Stimulated activated effector memory CD8-positive, alpha-beta T cell treated with anti-CD3 and anti-CD28 coated beads, Interleukin-12 subunit alpha, Interleukin-12 subunit beta, amount 100 ng/mL, for 72 hours (primary cell): Measurements from ENCODE around the gene EPB41.

Experiments used
- ATAC-seq: fragments of 150-1000 bp; cut with Tn5 transposase; 2 replicates; pipeline ENCODE4 v1.10.0; 2021
- DNase-seq, 2 donors: peaks; one replicate each; pipeline ENCODE4 v3.0.0; 2021 to 2022; ENCODE audit warnings: low spot score in 2 of 2
- H3K27ac Mint-ChIP-seq: one replicate; pipeline ENCODE4 v1.8.0; 2022; ENCODE audit warnings: mild to moderate bottlenecking, mixed read lengths
- H3K36me3 Mint-ChIP-seq: one replicate; pipeline ENCODE4 v1.8.0; 2022; ENCODE audit warnings: mild to moderate bottlenecking, mixed read lengths
- H3K4me1 Mint-ChIP-seq: one replicate; pipeline ENCODE4 v1.8.0; 2022; ENCODE audit warnings: mixed read lengths
- H3K4me3 Mint-ChIP-seq: one replicate; pipeline ENCODE4 v1.8.0; 2022; ENCODE audit warnings: mild to moderate bottlenecking, mixed read lengths
- H3K9me3 Mint-ChIP-seq: one replicate; pipeline ENCODE4 v1.8.0; 2022; ENCODE audit warnings: mixed read lengths

EPB41 gene

GRCh38 chr1:28973596-28974421 is 59.4 kb downstream of the EPB41 start:
- Mint-ChIP-seq H3K27ac (peak overlapping the region; percentile 35), H3K36me3 (peaks cover 12% of the 10 kb centered on the region), H3K4me1 (peaks cover 55% of the 10 kb centered on the region), H3K9me3 (peaks cover 2% of the 10 kb centered on the region), H3K4me3 (peak overlapping the region; percentile 50)
- ATAC-seq (peak; percentile 50), DNase-seq (no peak)

GRCh38 chr1:28974432-28974831 is 60.1 kb downstream of the EPB41 start:
- DNase-seq (no peak), ATAC-seq (peak; percentile 5)
- Mint-ChIP-seq H3K4me3 (peak overlapping the region; percentile 50), H3K4me1 (peaks cover 59% of the 10 kb centered on the region), H3K27ac (peak overlapping the region; percentile 35), H3K36me3 (peaks cover 12% of the 10 kb centered on the region), H3K9me3 (peaks cover 2% of the 10 kb centered on the region)

GRCh38 chr1:28976248-28976647 is 61.9 kb downstream of the EPB41 start:
- H3K36me3 Mint-ChIP-seq: peaks cover 9% of the 10 kb centered on the region
- no peak overlapping the region for H3K4me3 Mint-ChIP-seq
- H3K4me1 Mint-ChIP-seq: peaks cover 63% of the 10 kb centered on the region
- peaks cover 2% of the 10 kb centered on the region for H3K9me3 Mint-ChIP-seq
- no peak for DNase-seq
- H3K27ac Mint-ChIP-seq: no peak overlapping the region
- ATAC-seq: no peak

- ATAC-seq: no peak
- Mint-ChIP-seq H3K4me3 (no peak overlapping the region), H3K36me3 (no peaks in the 10 kb centered on the region), H3K9me3 (peaks cover 2% of the 10 kb centered on the region), H3K27ac (no peak overlapping the region), H3K4me1 (peaks cover 40% of the 10 kb centered on the region)
- DNase-seq: no peak
These were observed 66.8 kb downstream of the EPB41 start for GRCh38 chr1:28981210-28981609.

GRCh38 chr1:28982198-28982597 is 67.8 kb downstream of the EPB41 start:
- Mint-ChIP-seq H3K9me3 (no peaks in the 10 kb centered on the region), H3K4me1 (peaks cover 40% of the 10 kb centered on the region), H3K27ac (no peak overlapping the region), H3K36me3 (no peaks in the 10 kb centered on the region), H3K4me3 (no peak overlapping the region)
- no peak for DNase-seq
- no peak for ATAC-seq

- Mint-ChIP-seq H3K4me1 (peaks cover 31% of the 10 kb centered on the region), H3K27ac (peak overlapping the region; percentile 21), H3K36me3 (peaks cover 8% of the 10 kb centered on the region), H3K4me3 (no peak overlapping the region), H3K9me3 (no peaks in the 10 kb centered on the region)
- no peak for DNase-seq
- no peak for ATAC-seq
These were observed 68.7 kb downstream of the EPB41 start for GRCh38 chr1:28983091-28983490.

GRCh38 chr1:28983509-28984310 is 69.3 kb downstream of the EPB41 start:
- no peak for DNase-seq

GRCh38 chr1:28984311-28984684 is 69.9 kb downstream of the EPB41 start:
- Mint-ChIP-seq H3K27ac (peak overlapping the region; percentile 21), H3K9me3 (no peaks in the 10 kb centered on the region), H3K36me3 (peaks cover 17% of the 10 kb centered on the region), H3K4me1 (peaks cover 22% of the 10 kb centered on the region), H3K4me3 (no peak overlapping the region)
- DNase-seq (no peak), ATAC-seq (no peak)

More at GRCh38 chr1:28983509-28984310, 69.3 kb downstream of the EPB41 start:
- Mint-ChIP-seq H3K4me3 (no peak overlapping the region), H3K27ac (peak overlapping the region; percentile 21), H3K4me1 (peaks cover 25% of the 10 kb centered on the region), H3K36me3 (peaks cover 12% of the 10 kb centered on the region), H3K9me3 (no peaks in the 10 kb centered on the region)
- ATAC-seq: no peak

- Mint-ChIP-seq H3K9me3 (no peaks in the 10 kb centered on the region), H3K27ac (peak overlapping the region; percentile 41), H3K36me3 (peaks cover 24% of the 10 kb centered on the region), H3K4me3 (no peak overlapping the region), H3K4me1 (peaks cover 16% of the 10 kb centered on the region)
- ATAC-seq: no peak
- no peak for DNase-seq
These were observed 71.1 kb downstream of the EPB41 start for GRCh38 chr1:28985427-28985826.

GRCh38 chr1:28986306-28986910 is 72.0 kb downstream of the EPB41 start:
- Mint-ChIP-seq H3K9me3 (no peaks in the 10 kb centered on the region), H3K27ac (peak overlapping the region; percentile 37), H3K4me1 (peaks cover 16% of the 10 kb centered on the region), H3K36me3 (peaks cover 24% of the 10 kb centered on the region), H3K4me3 (no peak overlapping the region)
- ATAC-seq: no peak
- DNase-seq: no peak

GRCh38 chr1:29002792-29003191 is 88.4 kb downstream of the EPB41 start:
- H3K36me3 Mint-ChIP-seq: peaks cover 26% of the 10 kb centered on the region

GRCh38 chr1:29004288-29004687 is 89.9 kb downstream of the EPB41 start:
- H3K4me1 Mint-ChIP-seq: peaks cover 33% of the 10 kb centered on the region
- ATAC-seq: peak; percentile 42
- peak overlapping the region; percentile 30 for H3K27ac Mint-ChIP-seq
- peaks cover 26% of the 10 kb centered on the region for H3K36me3 Mint-ChIP-seq
- no peak overlapping the region for H3K4me3 Mint-ChIP-seq
- no peak for DNase-seq
- H3K9me3 Mint-ChIP-seq: no peaks in the 10 kb centered on the region

More at GRCh38 chr1:29002792-29003191, 88.4 kb downstream of the EPB41 start:
- Mint-ChIP-seq H3K4me1 (peaks cover 20% of the 10 kb centered on the region), H3K9me3 (no peaks in the 10 kb centered on the region), H3K27ac (peak overlapping the region; percentile 56), H3K4me3 (no peak overlapping the region)
- DNase-seq (no peak), ATAC-seq (no peak)

GRCh38 chr1:29004798-29005197 is 90.4 kb downstream of the EPB41 start:
- DNase-seq (no peak), ATAC-seq (no peak)
- Mint-ChIP-seq H3K9me3 (no peaks in the 10 kb centered on the region), H3K36me3 (peaks cover 26% of the 10 kb centered on the region), H3K27ac (peak overlapping the region; percentile 30), H3K4me3 (no peak overlapping the region), H3K4me1 (peaks cover 33% of the 10 kb centered on the region)

- peak overlapping the region; percentile 18 for H3K27ac Mint-ChIP-seq
- ATAC-seq (no peak), DNase-seq (no peak)
- H3K4me1 Mint-ChIP-seq: peaks cover 22% of the 10 kb centered on the region
- H3K9me3 Mint-ChIP-seq: no peaks in the 10 kb centered on the region
- no peak overlapping the region for H3K4me3 Mint-ChIP-seq
- peaks cover 46% of the 10 kb centered on the region for H3K36me3 Mint-ChIP-seq
These were observed 97.4 kb downstream of the EPB41 start for GRCh38 chr1:29011775-29012174.

GRCh38 chr1:29017235-29017634 is 102.9 kb downstream of the EPB41 start:
- Mint-ChIP-seq H3K4me1 (peaks cover 11% of the 10 kb centered on the region), H3K36me3 (peaks cover 65% of the 10 kb centered on the region), H3K9me3 (no peaks in the 10 kb centered on the region), H3K4me3 (no peak overlapping the region), H3K27ac (no peak overlapping the region)
- DNase-seq: no peak
- ATAC-seq: no peak
